ENCODE results near the gene MICB. TPM values are rescaled to one million over a fixed set of nuclear protein-coding genes. Genes with fewer than 3 reads are reported as not detected.

MICB gene
- total and polyA plus RNA-seq, 2 of the 8 experiments (the other 6 are each of a cell fraction or from before 2014, with no cell fraction given), result 16.2 to 25.3 TPM

DNA sequence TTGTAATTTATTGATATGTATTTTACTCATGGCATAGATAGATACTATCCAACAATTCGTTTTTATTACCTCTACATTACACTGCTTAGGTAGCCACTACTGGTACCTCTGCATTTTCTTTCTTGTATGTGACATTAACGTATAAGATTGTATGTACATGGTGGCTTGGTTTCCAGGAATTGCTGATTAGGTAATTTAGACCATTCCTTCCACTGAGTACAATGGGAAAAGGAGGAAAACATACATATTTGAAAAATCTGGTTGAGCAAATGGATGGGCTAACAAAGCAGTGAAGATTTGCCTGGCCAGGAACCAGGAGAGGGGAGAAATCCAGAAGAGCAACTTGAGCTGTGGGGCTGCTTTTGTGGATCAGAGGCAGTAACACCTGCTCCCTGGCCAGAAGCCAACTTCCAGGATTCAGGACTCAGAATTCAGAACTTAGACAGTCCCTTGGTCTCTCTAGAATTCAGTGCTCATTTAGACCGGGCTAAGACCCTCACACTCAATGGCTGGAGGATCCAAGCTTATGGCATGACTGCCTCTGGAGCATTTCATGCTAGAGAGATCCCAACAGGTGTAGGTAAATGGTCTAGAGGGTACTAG lies 17.9 kb upstream of the MICB start:
- Histone ChIP-seq H2BK20ac (ENCODE audit: low read length) (no peak overlapping the region), H3K36me3 (ENCODE audit: control insufficient read depth in 2 of 4, insufficient read depth in 4 of 4, low read length in 3 of 4) (no peaks in the 10 kb centered on the region), H2BK15ac (ENCODE audit: low read length) (no peak overlapping the region), H3K18ac (ENCODE audit: extremely low read depth, low read length) (no peak overlapping the region), H3K4me1 (replicated peaks in 1 of 4; ENCODE audit: control insufficient read depth in 3 of 4, insufficient read depth in 4 of 4, low read length in 3 of 4) (no peaks in the 10 kb centered on the region), H3K56ac (replicated peaks; ENCODE audit: insufficient read length, low read depth, low read length) (no peak overlapping the region), H4K5ac (ENCODE audit: insufficient read length, low read depth, low read length) (no peak overlapping the region), H3K14ac (ENCODE audit: insufficient read length) (no peak overlapping the region), H2BK5ac (ENCODE audit: low read depth, low read length) (no peak overlapping the region), H3K27me3 (replicated peaks in 1 of 4; ENCODE audit: control insufficient read depth in 3 of 4, extremely low read depth in 1 of 4, insufficient read depth in 3 of 4, low read length in 3 of 4) (no peaks in the 10 kb centered on the region; a peak in 2 of 7 replicates), H3K4me3 (ENCODE audit: extremely low read depth in 1 of 4, insufficient read depth in 2 of 4, low read depth in 3 of 4, low read length in 4 of 4) (no peak overlapping the region), H4K8ac (ENCODE audit: extremely low read depth, insufficient read depth, low read length) (no peak overlapping the region), H3K79me1 (ENCODE audit: low read depth, low read length) (no peaks in the 10 kb centered on the region), H3K23ac (ENCODE audit: insufficient read length) (no peak overlapping the region), H3K4me2 (ENCODE audit: insufficient read depth in 1 of 2, low read depth in 2 of 2, low read length in 2 of 2) (no peak overlapping the region), H3K9ac (replicated peaks in 1 of 4; ENCODE audit: extremely low read depth in 1 of 4, low read depth in 3 of 4, low read length in 3 of 4) (no peak overlapping the region), H4K91ac (replicated peaks; ENCODE audit: insufficient read length, low read length) (no peak overlapping the region), H3K79me2 (ENCODE audit: control insufficient read depth in 1 of 2, insufficient read depth in 2 of 2, low read length in 2 of 2) (no peaks in the 10 kb centered on the region), H2AFZ (ENCODE audit: low read length) (no peak overlapping the region), H2AK5ac (ENCODE audit: low read depth, low read length) (no peak overlapping the region), H3K23me2 (ENCODE audit: low read depth, low read length) (no peaks in the 10 kb centered on the region), H2BK12ac (ENCODE audit: low read depth, low read length) (no peak overlapping the region), H2BK120ac (replicated peaks; ENCODE audit: low read depth, low read length) (no peak overlapping the region), H3K9me3 (ENCODE audit: insufficient read depth in 2 of 2, low read depth in 1 of 2, low read length in 1 of 2) (no peaks in the 10 kb centered on the region), H3K27ac (ENCODE audit: low read depth, low read length) (no peak overlapping the region), H3K4ac (replicated peaks; ENCODE audit: insufficient read length, low read depth, low read length) (no peak overlapping the region), H4K20me1 (replicated peaks in 1 of 2; ENCODE audit: control insufficient read depth in 1 of 2, insufficient read depth in 2 of 2, low read length in 2 of 2) (no peaks in the 10 kb centered on the region)
- DNase-seq (ENCODE audit: low read depth in 1 of 2, low spot score in 2 of 2) (peak in 1 of 2 experiments; percentile 24), FAIRE-seq (no peak)
- CTCF ChIA-PET (ENCODE audit: partially characterized antibody), result interaction anchor here (0.9 kb wide), 1 partner anchor 12 kb away, joined by 3 read pairs; no protein-coding TSS in a partner anchor
- POLR2A ChIA-PET (ENCODE audit: partially characterized antibody), result interaction anchor here (0.6 to 2.5 kb wide), 4 partner anchors 20 to 77 kb away, joined by 3 to 10 read pairs (median 6); partner anchors contain the start of genes DDX39B and MICA
- 51% methylated on average over 3 of the region's 3 CpGs; no CpG with 5 or more reads in 1 of the 2 experiments for WGBS, 2 experiments (ENCODE audit: extremely low coverage in 1 of 2, insufficient coverage in 1 of 2, insufficient read length in 1 of 2, insufficient replicate concordance in 2 of 2, low coverage in 1 of 2, low lambda C conversion rate in 2 of 2, missing lambda C conversion rate in 1 of 2)
- TF ChIP-seq YY1 (IDR thresholded peaks at IDR 0.05; ENCODE audit: low read depth, low read length) (no peak), SIRT6 (IDR thresholded peaks at IDR 0.05; ENCODE audit: low read length) (no peak), POU5F1 (IDR thresholded peaks at IDR 0.05; ENCODE audit: low read depth, low read length) (no peak), SP2 (IDR thresholded peaks at IDR 0.05; ENCODE audit: low read length) (no peak), TAF7 (optimal IDR thresholded peaks at IDR 0.05; ENCODE audit: borderline replicate concordance, low read depth, low read length) (no peak), SUZ12 (IDR thresholded peaks at IDR 0.05; ENCODE audit: low read length) (no peak), RNF2 (IDR thresholded peaks at IDR 0.05; ENCODE audit: borderline replicate concordance, low read depth, low read length, missing control alignments, poor library complexity, severe bottlenecking) (no peak), ATF2 (IDR thresholded peaks at IDR 0.05; ENCODE audit: low read length) (no peak), CHD2 (IDR thresholded peaks at IDR 0.05; ENCODE audit: low read length) (no peak), POLR2A (IDR thresholded peaks at IDR 0.05; ENCODE audit: control extremely low read depth in 1 of 2, low read depth in 2 of 2, low read length in 2 of 2) (no peak), BRCA1 (IDR thresholded peaks at IDR 0.05; ENCODE audit: low read depth, low read length) (no peak)
